Measurements from ENCODE around the gene CBFA2T3. TPM values are rescaled to one million over a fixed set of nuclear protein-coding genes. Genes with fewer than 3 reads are reported as not detected.
"Not testable (repeated sequence)": the region's sequence is repeated elsewhere in the genome, so short reads cannot be mapped to it uniquely, and the experiment has no call there.

CBFA2T3 gene
- total RNA-seq, 1 experiment from 2014 or later, result not detected

DNA sequence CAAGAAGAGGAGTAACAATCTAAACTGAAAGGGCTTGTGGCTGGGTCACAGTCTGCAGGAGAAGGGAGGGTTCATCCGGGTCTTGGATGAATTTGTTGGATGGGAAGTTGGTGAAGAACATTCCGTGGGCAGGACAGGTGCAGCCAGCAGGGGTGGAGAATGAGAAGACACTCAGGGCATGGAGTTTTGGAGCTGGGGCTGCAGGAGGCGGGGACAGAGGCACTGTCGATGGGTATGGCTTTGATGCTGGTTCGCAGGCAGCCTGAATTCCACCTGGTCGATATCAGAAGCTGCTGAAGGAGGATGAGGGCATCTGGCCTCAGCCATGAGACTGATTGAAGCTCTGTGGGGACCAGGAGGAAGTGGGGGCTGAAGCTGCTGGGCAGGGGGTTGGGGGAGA lies 36.1 kb upstream of the CBFA2T3 start:
- DNase-seq (ENCODE audit: low read depth), result no peak

GRCh38 chr16:89012622-89012995 lies 35.6 kb upstream of the CBFA2T3 start:
- DNase-seq (ENCODE audit: low read depth), result no peak

- DNase-seq (ENCODE audit: low read depth), result no peak
Measured at GRCh38 chr16:89011909-89012621, 35.1 kb upstream of the CBFA2T3 start.

DNA sequence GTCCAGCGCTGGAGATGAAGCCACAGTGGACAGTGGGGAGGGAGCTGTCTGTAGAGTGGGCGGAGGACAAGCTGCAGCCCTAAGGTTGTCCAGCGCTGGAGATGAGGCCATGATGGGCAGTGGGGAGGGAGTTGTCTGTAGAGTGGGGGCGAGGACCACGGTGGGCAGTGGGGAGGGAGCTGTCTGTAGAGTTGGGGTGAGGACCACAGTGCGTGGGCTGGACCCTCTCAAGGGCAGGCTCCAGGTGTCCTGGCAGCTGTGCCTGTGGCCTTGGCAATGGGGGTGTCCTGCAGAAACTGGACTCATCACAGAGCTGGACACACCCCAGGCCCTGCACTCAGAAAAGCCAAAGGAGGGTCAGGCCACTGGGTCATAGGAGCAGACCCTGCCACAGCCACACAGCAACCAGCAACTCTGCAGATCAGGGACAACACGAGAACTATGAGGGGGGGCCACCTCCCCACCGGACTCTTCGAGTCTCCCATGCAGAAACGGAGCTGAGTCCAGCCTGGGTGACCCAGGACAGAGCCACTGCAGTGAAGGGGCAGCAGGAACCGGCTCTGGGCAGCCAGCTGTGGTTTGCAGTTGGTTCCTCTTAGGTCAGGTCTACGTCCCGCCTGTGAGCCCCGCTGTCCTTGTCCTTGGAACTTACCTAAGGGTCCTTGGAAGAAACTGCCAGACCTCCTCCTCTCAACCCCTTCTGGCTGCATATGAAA lies 33.4 kb upstream of the CBFA2T3 start:
- no peak for DNase-seq (ENCODE audit: low read depth)

DNA sequence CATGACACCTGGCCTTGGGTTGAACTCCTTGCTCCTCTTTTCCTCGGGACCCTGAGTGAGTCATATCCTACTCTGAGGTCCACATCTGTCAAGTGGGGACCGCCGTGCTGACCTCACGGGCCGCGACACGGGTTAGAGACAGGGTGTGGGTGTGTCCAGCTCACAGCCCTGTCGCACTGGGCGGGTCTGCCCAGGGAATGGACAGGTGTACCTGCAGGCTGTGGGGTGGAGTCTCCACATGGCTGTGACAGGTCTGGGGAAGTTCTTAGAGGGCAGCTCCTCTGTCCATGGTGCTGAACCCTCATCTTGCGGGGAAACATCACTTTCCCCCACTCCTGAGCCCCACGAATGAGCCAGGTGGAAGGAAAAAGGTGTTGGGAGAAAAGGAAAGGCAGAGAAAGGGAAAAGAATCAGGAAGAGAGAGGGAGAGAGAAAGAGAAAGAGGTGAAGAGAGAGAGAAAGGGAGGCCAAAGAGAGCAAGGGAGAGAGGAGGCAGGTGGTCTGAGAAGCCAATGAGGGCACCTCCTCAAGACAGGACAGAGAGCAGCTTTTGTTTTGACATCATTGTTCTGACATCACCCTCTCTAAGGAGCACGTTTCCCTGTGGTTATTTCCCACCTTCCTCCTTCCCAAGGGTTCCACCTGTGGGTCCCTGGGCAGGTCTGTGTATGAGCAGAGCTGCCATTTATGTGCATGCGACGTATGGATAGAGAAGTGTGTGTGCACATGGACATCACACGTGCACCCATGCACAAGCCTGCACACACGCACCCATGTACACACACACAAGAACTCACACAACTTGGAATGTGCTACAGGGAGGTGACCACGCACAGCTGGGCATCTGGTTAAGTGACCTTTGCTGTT lies 32.6 kb upstream of the CBFA2T3 start:
- no peak for DNase-seq (ENCODE audit: low read depth)

- not testable (repeated sequence) for DNase-seq (ENCODE audit: low read depth)
Measured at GRCh38 chr16:89008796-89009195, 31.8 kb upstream of the CBFA2T3 start.

- DNase-seq (ENCODE audit: low read depth), result no peak
Measured at GRCh38 chr16:89007371-89008249, 30.6 kb upstream of the CBFA2T3 start.

DNA sequence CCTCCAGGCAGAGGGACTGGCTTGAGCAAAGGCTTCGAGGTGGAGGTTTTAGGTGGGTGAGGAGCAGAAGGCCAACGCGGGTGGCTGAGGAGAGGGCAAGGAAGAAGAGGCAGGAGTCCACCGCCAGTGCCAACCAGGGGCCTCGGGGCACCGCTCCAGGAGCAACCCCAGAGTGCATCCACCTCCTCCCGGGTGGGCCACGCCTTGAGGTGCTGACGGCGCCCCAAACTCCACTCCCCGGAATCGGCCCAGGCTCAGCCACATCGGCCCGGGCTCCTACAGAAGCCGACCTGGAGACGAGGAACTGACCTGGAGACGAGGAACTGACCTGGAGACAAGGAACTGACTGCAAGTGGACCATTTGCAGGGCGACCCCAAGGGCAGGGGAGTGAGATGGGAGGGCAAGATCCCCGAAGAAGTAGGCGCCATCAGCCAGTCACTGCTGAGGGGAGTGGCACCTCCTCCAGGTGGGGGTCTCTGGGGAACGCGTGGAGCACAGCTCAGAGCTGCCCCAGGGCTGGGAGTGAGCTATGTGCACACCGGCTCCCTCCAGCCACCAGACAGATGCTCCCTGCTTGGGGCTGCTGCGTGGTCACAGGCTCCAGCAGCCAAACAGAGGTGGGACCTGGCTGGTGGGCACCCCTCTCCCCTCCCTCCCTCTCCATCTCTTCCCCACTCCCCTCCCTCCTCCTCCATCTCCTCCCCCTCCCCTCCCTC lies 29.2 kb upstream of the CBFA2T3 start:
- no peak for DNase-seq (ENCODE audit: low read depth)

DNA sequence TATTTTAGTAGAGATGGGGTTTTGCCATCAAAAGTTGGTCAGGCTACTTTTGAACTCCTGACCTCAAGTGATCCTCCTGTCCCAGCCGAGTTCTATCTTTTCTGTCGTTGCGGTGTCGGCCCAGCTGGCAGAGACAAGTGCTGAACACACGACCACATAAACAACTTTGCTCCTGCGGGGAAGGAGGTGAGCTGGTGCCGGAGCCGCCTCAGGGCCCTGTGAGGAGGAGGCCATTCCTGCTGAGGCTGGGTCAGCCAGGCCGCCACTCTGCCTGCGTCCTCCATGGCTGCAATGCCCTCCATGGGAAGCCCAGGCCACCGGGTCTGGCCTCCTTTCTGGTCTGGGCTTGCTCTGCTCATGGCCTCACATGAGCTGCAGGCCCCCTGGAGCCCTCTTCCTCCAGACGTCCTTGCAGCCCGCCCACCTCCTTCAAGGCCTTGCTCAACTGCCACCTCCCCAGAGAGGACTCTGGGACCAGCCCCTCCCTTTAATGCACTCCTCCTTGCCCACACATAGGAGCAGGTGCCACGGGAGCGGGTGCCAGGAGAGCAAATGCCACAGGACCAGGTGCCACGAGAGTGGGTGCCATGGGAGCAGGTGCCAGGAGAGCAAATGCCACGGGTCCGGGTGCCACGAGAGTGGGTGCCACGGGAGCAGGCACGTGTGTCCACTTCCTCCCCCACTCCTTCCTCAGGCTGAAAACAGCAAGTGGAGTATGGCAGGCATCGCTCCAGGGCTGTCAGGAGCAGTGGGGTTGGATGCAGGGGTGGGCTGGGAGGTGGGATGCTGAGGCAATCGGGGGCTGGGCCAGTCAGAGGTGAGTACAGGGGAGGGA lies 28.4 kb upstream of the CBFA2T3 start:
- DNase-seq (ENCODE audit: low read depth), result no peak

DNA sequence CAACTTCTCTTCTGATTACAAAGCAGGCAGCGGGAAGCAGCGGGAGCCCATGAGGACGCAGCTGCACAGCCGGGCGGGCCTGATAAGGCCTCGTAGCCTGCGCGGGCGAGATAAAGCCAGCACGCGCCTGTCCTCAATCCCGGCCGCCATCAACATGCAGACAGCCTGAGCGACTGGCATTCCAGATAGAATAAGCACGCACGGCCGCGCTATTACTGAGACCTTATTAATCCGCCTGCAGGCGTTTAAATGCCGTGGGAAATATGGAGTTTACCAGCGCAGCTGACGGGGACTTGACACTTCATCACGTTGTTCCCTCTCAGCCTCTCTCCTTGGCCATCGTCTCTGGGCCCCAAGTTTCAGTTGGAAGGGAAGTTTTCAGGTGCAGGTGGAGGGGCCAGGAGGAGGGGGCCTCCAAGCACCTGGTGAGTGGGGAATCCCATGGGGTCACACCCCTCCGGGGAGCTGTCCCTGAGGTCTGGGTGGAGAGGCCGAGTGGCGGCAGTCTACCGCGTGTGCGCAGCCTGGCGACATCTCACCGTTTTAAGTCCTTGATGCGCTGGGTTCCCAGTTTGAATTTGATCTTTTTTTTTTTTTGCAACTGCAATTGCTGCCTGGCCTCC lies 27.3 kb upstream of the CBFA2T3 start:
- DNase-seq (ENCODE audit: low read depth), result no peak

GRCh38 chr16:89003831-89004208 lies 26.8 kb upstream of the CBFA2T3 start:
- DNase-seq (ENCODE audit: low read depth), result no peak

DNA sequence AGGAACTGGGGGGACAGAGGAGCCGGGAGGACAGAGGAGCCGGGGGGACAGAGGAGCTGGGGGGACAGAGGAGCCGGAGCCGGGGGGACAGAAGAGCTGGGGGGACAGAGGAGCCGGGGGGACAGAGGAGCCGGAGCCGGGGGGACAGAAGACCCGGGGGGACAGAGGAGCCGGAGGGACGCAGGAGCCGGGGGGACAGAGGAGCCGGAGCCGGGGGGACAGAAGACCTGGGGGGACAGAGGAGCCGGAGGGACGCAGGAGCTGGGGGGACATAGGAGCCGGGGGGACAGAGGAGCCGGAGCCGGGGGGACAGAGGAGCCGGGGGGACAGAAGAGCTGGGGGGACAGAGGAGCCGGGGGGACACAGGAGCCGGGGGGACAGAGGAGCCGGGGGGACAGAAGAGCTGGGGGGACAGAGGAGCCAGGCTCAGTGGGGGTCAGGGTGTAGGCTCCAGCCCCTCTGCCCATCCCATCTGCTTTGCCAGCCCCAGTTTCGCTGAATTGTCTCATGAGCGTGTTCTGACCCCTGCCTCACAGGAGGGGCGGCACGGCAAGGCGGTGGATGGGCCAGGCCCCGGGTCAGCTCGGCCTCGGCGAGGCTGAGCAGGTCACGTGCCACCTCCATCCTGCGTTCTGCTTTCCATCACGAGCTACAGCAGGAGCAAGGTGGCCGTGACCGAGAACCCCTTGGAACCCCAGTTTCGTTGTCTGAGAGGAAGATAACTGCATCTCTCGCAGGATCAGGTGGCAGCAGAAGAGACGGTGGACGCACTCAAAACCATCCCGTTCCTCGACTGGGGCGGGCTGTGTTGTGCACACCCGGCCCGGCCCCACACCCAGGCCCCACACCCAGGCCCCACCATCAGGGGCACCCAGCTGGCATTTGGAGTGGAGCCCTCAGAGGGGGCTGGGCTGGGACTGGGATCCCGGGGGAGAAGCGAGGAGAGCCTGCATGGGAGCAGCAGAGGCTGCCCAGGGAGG lies 26.1 kb upstream of the CBFA2T3 start:
- DNase-seq (ENCODE audit: low read depth), result no peak

DNA sequence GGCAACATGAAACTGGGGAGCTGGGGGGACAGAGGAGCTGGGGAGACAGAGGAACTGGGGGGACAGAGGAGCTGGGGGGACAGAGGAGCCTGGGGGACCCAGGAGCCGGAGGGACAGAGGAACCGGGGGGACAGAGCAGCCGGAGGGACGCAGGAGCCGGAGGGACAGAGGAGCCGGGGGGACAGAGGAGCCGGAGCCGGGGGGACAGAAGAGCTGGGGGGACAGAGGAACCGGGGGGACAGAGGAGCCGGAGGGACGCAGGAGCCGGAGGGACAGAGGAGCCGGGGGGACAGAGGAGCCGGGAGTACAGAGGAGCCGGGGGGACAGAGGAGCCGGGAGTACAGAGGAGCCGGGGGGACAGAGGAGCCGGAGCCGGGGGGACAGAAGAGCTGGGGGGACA lies 25.1 kb upstream of the CBFA2T3 start:
- not testable (repeated sequence) for DNase-seq (ENCODE audit: low read depth)

DNA sequence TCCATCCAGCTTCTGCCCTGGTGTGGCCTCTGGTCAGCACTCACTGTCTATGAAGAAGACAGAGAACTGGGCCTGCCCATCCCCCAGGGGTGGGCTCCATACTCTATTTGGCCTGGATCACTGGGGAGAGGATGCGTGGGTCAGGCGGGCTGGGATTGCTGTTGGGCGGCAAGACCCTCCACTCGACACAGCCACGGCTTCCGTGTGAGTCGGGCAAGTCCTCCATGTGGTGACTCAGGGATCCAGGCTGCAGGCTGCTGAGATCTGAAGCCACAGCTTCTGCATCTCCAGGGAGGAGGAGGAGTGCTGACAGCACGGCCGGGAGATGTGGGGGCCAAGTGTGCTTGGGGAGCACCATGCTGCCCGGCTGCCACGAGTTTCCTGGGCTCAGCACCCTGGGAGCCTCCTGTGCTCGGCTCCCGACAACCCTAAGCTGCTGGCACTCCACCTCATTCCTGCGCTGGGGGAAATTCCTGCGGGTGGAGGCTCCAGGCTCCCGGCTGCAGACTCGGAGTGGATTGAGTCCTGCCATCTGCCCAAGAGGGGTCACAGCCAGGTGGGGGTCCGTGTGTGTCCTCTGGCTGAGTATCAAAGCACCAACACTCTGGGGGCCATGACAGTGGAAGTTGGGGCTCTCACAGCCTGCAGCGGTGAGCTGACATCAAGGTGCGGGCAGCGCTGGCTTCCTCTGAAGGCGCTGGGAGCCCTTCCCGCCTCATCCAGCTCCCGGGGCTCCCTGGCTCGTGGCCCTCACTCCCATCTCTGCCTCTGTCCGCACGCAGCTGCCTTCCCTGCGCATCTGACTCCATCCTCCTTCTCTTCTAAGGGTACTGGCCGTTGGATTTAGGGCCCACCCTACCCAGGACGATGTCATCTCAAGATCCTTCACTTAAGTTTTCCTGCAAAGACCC lies 24.4 kb upstream of the CBFA2T3 start:
- DNase-seq (ENCODE audit: low read depth), result peak; percentile 38

DNA sequence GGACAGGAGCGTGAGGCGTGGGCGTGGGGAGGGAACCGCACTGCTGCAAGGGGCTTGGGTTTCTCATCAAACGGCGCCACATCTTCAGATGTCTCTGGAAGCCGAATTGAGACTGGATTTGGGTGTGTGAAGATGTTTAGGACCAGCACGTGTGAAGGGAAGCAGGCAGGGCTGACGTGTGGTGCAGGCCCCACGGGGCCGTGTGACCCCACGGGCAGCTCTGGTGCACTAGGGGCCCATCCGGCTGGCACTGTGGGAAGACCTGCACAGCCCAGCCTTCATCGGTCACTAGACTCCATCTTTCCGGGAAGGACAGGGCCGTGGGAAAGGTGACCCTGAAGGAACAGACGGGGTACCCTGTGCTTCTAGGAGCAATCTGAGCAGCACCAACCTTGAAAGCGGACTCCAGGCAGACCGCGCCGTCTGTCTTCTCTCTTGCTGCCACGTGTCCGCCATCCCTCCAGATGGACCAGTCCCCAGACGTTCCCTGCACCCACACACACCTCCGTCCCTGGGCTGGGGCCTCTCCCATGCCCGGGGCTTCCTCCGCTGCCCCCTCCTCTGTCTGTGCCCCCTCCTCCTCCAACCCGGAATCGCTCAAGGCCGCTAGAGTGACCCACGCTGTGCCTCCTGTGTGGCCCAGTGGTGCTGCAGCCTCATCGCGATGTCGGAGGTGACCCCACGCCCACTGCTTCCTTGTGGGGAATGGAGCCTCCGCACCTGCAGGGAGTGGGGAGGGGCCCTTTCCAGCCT lies 23.4 kb upstream of the CBFA2T3 start:
- no peak for DNase-seq (ENCODE audit: low read depth)

DNA sequence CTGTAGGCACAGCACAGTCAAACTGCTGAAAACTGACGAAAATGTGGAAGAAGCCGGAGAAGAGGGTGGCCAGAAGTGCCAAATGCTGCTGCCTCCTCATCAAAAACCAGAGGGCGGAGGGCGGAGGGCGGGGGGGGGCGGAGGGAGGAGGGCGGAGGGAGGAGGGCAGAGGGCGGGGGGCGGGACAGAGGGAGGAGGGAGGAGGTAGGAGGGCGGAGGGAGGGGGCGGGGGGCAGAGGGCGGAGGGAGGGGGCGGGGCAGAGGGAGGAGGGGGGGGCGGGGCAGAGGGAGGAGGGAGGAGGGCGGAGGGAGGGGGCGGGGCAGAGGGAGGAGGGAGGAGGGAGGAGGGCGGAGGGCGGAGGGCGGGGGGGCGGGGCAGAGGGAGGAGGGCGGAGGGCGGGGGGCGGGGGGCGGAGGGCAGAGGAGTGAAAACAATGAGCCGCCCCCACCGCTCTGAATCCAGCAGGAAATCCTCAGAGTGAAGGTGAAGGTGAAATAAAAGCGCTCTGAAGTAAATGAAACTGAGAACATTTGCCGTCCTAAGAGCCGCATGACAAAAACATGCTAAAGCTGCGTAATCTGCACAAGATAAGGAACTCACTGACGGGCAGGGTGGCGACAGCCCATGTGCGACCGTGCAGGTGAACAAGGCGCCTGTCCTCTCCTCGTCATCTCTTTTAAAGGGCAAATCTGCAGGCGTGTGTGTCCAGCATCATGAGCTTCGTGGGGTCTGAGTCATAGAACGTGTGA lies 22.6 kb upstream of the CBFA2T3 start:
- DNase-seq (ENCODE audit: low read depth), result no peak
